ENCODE results near the gene CHAC1. TPM values are rescaled to one million over a fixed set of nuclear protein-coding genes. Genes with fewer than 3 reads are reported as not detected.

The CHAC1 gene
- total and polyA plus RNA-seq, 3 donors from 2014 or later = 1.8 to 5.9 (median 2.5) TPM

GRCh38 chr15:40908095-40908494 lies 45.2 kb upstream of the CHAC1 start:
- intact Hi-C loops (cut with DNase I; ENCODE audit: low total_unique reads) = loop anchor here (10.0 kb wide), 1 partner anchor 277 kb away; no protein-coding TSS in a partner anchor
- Histone ChIP-seq H3K36me3 (ENCODE audit: low read depth, missing control alignments) (no peaks in the 10 kb centered on the region), H3K4me3 (no peak overlapping the region), H3K27ac (no peak overlapping the region), H3K27me3 (no peaks in the 10 kb centered on the region), H3K9me3 (no peaks in the 10 kb centered on the region), H3K4me1 (peaks cover 18% of the 10 kb centered on the region)
- no peak for DNase-seq
- 92 to 98% methylated on average over 6 to 7 of the region's 7 CpGs for WGBS, 2 donors
- TF ChIP-seq CTCF (IDR thresholded peaks at IDR 0.05) = no peak
- no peak for TF ChIP-seq POLR2A (IDR thresholded peaks at IDR 0.05)

GRCh38 chr15:40909662-40910630 lies 43.3 kb upstream of the CHAC1 start:
- Histone ChIP-seq H3K27ac (no peak overlapping the region), H3K4me1 (peaks cover 18% of the 10 kb centered on the region), H3K36me3 (ENCODE audit: low read depth, missing control alignments) (no peaks in the 10 kb centered on the region), H3K9me3 (no peaks in the 10 kb centered on the region), H3K4me3 (no peak overlapping the region), H3K27me3 (no peaks in the 10 kb centered on the region)
- DNase-seq = no peak
- TF ChIP-seq POLR2A (IDR thresholded peaks at IDR 0.05) (no peak), CTCF (IDR thresholded peaks at IDR 0.05) (no peak)
- 73 to 76% methylated on average over 17 of the region's 17 CpGs for WGBS, 2 donors
- intact Hi-C loops (cut with DNase I; ENCODE audit: low total_unique reads) = loop anchor here (10.0 kb wide), 1 partner anchor 275 kb away; no protein-coding TSS in a partner anchor

GRCh38 chr15:40911141-40911540 lies 42.1 kb upstream of the CHAC1 start:
- intact Hi-C loops (cut with DNase I; ENCODE audit: low total_unique reads) = no loop called here
- H3K4me1 ChIP-seq = peaks cover 15% of the 10 kb centered on the region
- no peak overlapping the region for H3K27ac ChIP-seq
- no peaks in the 10 kb centered on the region for H3K9me3 ChIP-seq
- WGBS, 2 donors = 78 to 85% methylated on average over 7 of the region's 7 CpGs
- H3K27me3 ChIP-seq = no peaks in the 10 kb centered on the region
- H3K4me3 ChIP-seq = no peak overlapping the region
- TF ChIP-seq CTCF (IDR thresholded peaks at IDR 0.05) (no peak), POLR2A (IDR thresholded peaks at IDR 0.05) (no peak)
- DNase-seq = no peak
- H3K36me3 ChIP-seq (ENCODE audit: low read depth, missing control alignments) = no peaks in the 10 kb centered on the region

- intact Hi-C loops (cut with DNase I; ENCODE audit: low total_unique reads) = no loop called here
- peaks cover 10% of the 10 kb centered on the region for H3K4me1 ChIP-seq
- no peak overlapping the region for H3K27ac ChIP-seq
- H3K9me3 ChIP-seq = no peaks in the 10 kb centered on the region
- H3K27me3 ChIP-seq = no peaks in the 10 kb centered on the region
- DNase-seq = no peak
- no peak overlapping the region for H3K4me3 ChIP-seq
- no peak for TF ChIP-seq CTCF (IDR thresholded peaks at IDR 0.05)
- TF ChIP-seq POLR2A (IDR thresholded peaks at IDR 0.05) = no peak
- WGBS, 2 donors = 81 to 93% methylated on average over 2 of the region's 2 CpGs
- H3K36me3 ChIP-seq (ENCODE audit: low read depth, missing control alignments) = no peaks in the 10 kb centered on the region
Measured at GRCh38 chr15:40911693-40912092, 41.6 kb upstream of the CHAC1 start.

All from testis (tissue), 3 donors.